Astrocyte (in vitro differentiated cells and primary cell): Measurements from ENCODE around the gene CNOT10.

Experiments
- CTCF ChIP-seq: IDR thresholded peaks from 2 replicates; pipeline ENCODE4 v1.5.1; 2011; ENCODE audit warnings: low read depth, mild to moderate bottlenecking, inconsistent platforms, low read length, moderate library complexity; ENCODE audit not compliant: insufficient read depth
- EZH2 ChIP-seq: IDR thresholded peaks from 2 replicates; pipeline ENCODE4 v1.6.1; 2012; ENCODE audit warnings: mild to moderate bottlenecking, low read length, inconsistent platforms; ENCODE audit not compliant: insufficient read depth

DNA sequence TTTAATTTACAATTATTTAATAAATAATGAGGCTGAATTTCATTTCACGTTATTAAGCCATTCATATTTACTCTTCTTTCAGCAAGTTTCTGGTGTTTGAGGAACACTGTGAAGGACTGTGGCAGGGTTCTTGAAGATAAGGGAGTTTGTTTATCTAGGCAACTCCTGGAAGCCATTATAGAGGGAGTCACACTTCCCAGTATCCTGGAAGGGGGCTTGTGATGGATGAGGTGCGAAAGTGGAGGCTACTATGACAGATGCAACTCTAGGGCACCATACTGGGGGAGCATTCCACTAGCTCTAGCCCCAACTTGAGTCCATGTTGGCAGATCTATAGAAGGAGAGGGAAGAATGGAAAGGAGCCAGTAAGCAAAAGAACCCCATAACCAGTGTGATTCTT lies 14.4 kb downstream of the CNOT10 start:
- TF ChIP-seq CTCF (no peak), EZH2 (no peak)
